K562 (cell line): ENCODE data around the gene ITGA11. TPM values are rescaled to one million over a fixed set of nuclear protein-coding genes. Genes with fewer than 3 reads are reported as not detected.

ENCODE experiments used
- ATAC-seq: fragments of 200-7000 bp; cut with Tn5 transposase; 3 replicates; pipeline ENCODE4 v1.9.1; 2020; ENCODE audit warnings: moderate library complexity
- BruUV-seq: library from RNA; stranded (reverse); fragments of 400-500 nt; replicated peaks from 2 replicates; lab custom pipeline; 2021; lab: Mats Ljungman, UMichigan
- CTCF ChIA-PET: fragments of 300-600 bp; formaldehyde crosslinking; extraction: SDS; loops from one replicate; lab custom pipeline; 2021; ENCODE audit warnings: low intra/inter-chr PET ratio; lab: Yijun Ruan, JAX
- POLR2A ChIA-PET: fragments of 300-600, 350-650 bp; sonication (Branson Sonifier 250); formaldehyde crosslinking; extraction: SDS; loops from one replicate; lab custom pipeline; 2021; ENCODE audit warnings: antibody characterized with exemption, inconsistent platforms; lab: Yijun Ruan, JAX
- DNase-seq, 4 experiments: peaks; one replicate each; pipeline versions ENCODE4 v3.0.0 to v3.0.0-alpha.2; 2011 to 2018; ENCODE audit warnings: low spot score in 3 of 4, mixed read lengths in 3 of 4; ENCODE audit errors: extremely low read depth in 1 of 4
- FAIRE-seq: peaks from 2 replicates; lab custom pipeline; 2011; peaks lifted over from hg19 to GRCh38; lab: Jason Lieb, UNC
- H2AFZ ChIP-seq: 2 replicates; pipeline ENCODE4 v1.6.0; 2011; ENCODE audit warnings: low read depth, low read length, control low read depth, inconsistent platforms
- H3K27ac ChIP-seq: fragments of 200-600 bp; 3 replicates; pipeline ENCODE4 v1.8.0; 2011; ENCODE audit warnings: low read depth, mild to moderate bottlenecking, control low read depth, inconsistent platforms, low read length, moderate library complexity, mixed read lengths; ENCODE audit errors: extremely low read depth
- H3K27me3 ChIP-seq, 2 experiments: fragments of 300-600 bp in 1 of 2; 2 replicates in 1 of 2; 3 replicates in 1 of 2; pipeline versions ENCODE4 v1.6.0 to v1.8.0; 2011; ENCODE audit warnings: inconsistent platforms in 2 of 2, low read length in 2 of 2, mild to moderate bottlenecking in 1 of 2, mixed read lengths in 1 of 2, moderate library complexity in 1 of 2; ENCODE audit not compliant: control insufficient read depth in 2 of 2, insufficient read depth in 2 of 2
- H3K36me3 ChIP-seq: fragments of 300-600 bp; 3 replicates; pipeline ENCODE4 v1.8.0; 2011; ENCODE audit warnings: mild to moderate bottlenecking, low read length, inconsistent platforms; ENCODE audit not compliant: control insufficient read depth, insufficient read depth
- H3K4me1 ChIP-seq, 2 experiments: fragments of 200-600 bp in 1 of 2; replicated peaks in 1 of 2; 2 replicates in 1 of 2; 3 replicates in 1 of 2; pipeline versions ENCODE4 v1.5.1 to v1.8.0; 2011; ENCODE audit warnings: inconsistent platforms in 2 of 2, low read length in 2 of 2, mild to moderate bottlenecking in 1 of 2, mixed read lengths in 1 of 2, moderate library complexity in 1 of 2; ENCODE audit not compliant: control insufficient read depth in 2 of 2, insufficient read depth in 2 of 2
- H3K4me2 ChIP-seq: 2 replicates; pipeline ENCODE4 v1.6.1; 2011; ENCODE audit warnings: low read length, control low read depth, inconsistent platforms, mixed read lengths; ENCODE audit not compliant: insufficient read depth
- H3K4me3 ChIP-seq: fragments of 200-600 bp; sonication (generic), shearing (Covaris generic); 2 replicates; pipeline ENCODE4 v1.5.1; 2016; ENCODE audit warnings: control low read depth, inconsistent platforms
- H3K79me2 ChIP-seq: fragments of 200-600 bp; 3 replicates; pipeline ENCODE4 v1.8.0; 2011; ENCODE audit warnings: low read length, inconsistent platforms; ENCODE audit not compliant: control insufficient read depth, insufficient read depth
- H3K9ac ChIP-seq, 2 experiments: 2 replicates each; pipeline versions ENCODE4 v1.6.0 to v1.6.1; 2011; ENCODE audit warnings: low read depth in 2 of 2, low read length in 2 of 2, control low read depth in 1 of 2, inconsistent platforms in 1 of 2, mild to moderate bottlenecking in 1 of 2, mixed read lengths in 1 of 2; ENCODE audit not compliant: insufficient read depth in 1 of 2
- H3K9me1 ChIP-seq: one replicate; pipeline ENCODE4 v1.6.0; 2011; ENCODE audit warnings: inconsistent platforms, mild to moderate bottlenecking, low read length, moderate library complexity; ENCODE audit not compliant: control insufficient read depth, insufficient read depth
- H3K9me3 ChIP-seq: replicated peaks from 2 replicates; pipeline ENCODE4 v1.5.1; 2011; ENCODE audit warnings: low read depth, low read length, inconsistent platforms; ENCODE audit not compliant: control insufficient read depth, insufficient read depth
- H4K20me1 ChIP-seq: replicated peaks from 2 replicates; pipeline ENCODE4 v1.6.1; 2011; ENCODE audit warnings: low read length, inconsistent platforms, mixed read lengths; ENCODE audit not compliant: control insufficient read depth, insufficient read depth
- ASH1L ChIP-seq: fragments of 450-650 bp; IDR thresholded peaks from 2 replicates; pipeline ENCODE4 v1.6.1; 2018; ENCODE audit warnings: borderline replicate concordance, mild to moderate bottlenecking, low read depth; ENCODE audit not compliant: partially characterized antibody
- PURB ChIP-seq: sonication (generic); formaldehyde crosslinking; IDR thresholded peaks from 2 replicates; pipeline ENCODE4 v1.9.0; 2021; ENCODE audit warnings: low read depth, mild to moderate bottlenecking, missing genetic modification reagents
- TEAD4 ChIP-seq, 2 experiments: sonication (generic) in 1 of 2; formaldehyde crosslinking in 1 of 2; IDR thresholded peaks; 2 replicates each; pipeline versions ENCODE4 v1.6.1 to v1.8.0; 2012 to 2022; ENCODE audit warnings: borderline replicate concordance in 1 of 2, inconsistent platforms in 1 of 2, low read length in 1 of 2, mild to moderate bottlenecking in 1 of 2, missing genetic modification reagents in 1 of 2
- ZNF134 ChIP-seq: fragments of 250-450 bp; sonication (Bioruptor Pico); conservative IDR thresholded peaks from 2 replicates; pipeline ENCODE4 v1.4.0; 2020
- ZNF384 ChIP-seq: IDR thresholded peaks from 2 replicates; pipeline ENCODE4 v1.6.1; 2012; ENCODE audit warnings: low read depth, low read length, improper control_type of control experiment
- WGBS: fragments of 100-300 bp; shearing (Covaris generic); methylation state at CpG from one replicate; pipeline ENCODE4 v1.1.6; 2016; ENCODE audit warnings: low coverage, mixed read lengths; ENCODE audit not compliant: insufficient coverage; ENCODE audit errors: missing lambda C conversion rate; 5-methylcytosine and 5-hydroxymethylcytosine counted together
- in situ Hi-C: fragments of 300-500 bp; cut with MboI; formaldehyde crosslinking; loops from 4 replicates; pipeline ENCODE4 v1.15.0; 2018; ENCODE audit warnings: inconsistent platforms, mixed read lengths
- intact Hi-C: fragments of 100-400 bp; cut with micrococcal nuclease; formaldehyde crosslinking; loops from 2 replicates; pipeline ENCODE4 v1.14.2; 2022
- polyA plus RNA-seq, 8 experiments: library from polyadenylated mRNA; depleted of rRNA in 4 of 8; stranded (reverse) in 5 of 8; unstranded in 3 of 8; fragments of >200 nt; fragmentation: Nextera tagmentation in 2 of 8; fragmentation: Illumina TruSeq in 1 of 8; extraction: Ambion mirVana in 2 of 8; extraction: Trizol in 1 of 8; gene quantifications; 2 replicates each; pipeline versions ENCODE4 v1.2.1 to v1.2.3, GENCODE V29; 2011 to 2014; ENCODE audit warnings: inconsistent platforms in 1 of 8, missing spikeins in 1 of 8
- total RNA-seq, 7 experiments: library from RNA; depleted of rRNA in 6 of 7; stranded (reverse); fragments of >200 nt in 6 of 7; fragmentation: Illumina TruSeq in 2 of 7; extraction: Trizol in 2 of 7; gene quantifications; 2 replicates each; pipeline versions ENCODE4 v1.2.1 to v1.2.3, GENCODE V29; 2011 to 2021; ENCODE audit warnings: low replicate concordance in 1 of 7
- TF ChIP-seq, protein P1 (sequence below): fragments of 450-650 bp; formaldehyde crosslinking; IDR thresholded peaks from 2 replicates; pipeline ENCODE4 v1.4.0; 2020; ENCODE audit warnings: mild to moderate bottlenecking, moderate library complexity

The ITGA11 gene
- total and polyA plus RNA-seq, 9 of the 15 experiments (the other 6 are each of a cell fraction or from before 2014, with no cell fraction given), result 0.01 TPM; not detected in 8

DNA sequence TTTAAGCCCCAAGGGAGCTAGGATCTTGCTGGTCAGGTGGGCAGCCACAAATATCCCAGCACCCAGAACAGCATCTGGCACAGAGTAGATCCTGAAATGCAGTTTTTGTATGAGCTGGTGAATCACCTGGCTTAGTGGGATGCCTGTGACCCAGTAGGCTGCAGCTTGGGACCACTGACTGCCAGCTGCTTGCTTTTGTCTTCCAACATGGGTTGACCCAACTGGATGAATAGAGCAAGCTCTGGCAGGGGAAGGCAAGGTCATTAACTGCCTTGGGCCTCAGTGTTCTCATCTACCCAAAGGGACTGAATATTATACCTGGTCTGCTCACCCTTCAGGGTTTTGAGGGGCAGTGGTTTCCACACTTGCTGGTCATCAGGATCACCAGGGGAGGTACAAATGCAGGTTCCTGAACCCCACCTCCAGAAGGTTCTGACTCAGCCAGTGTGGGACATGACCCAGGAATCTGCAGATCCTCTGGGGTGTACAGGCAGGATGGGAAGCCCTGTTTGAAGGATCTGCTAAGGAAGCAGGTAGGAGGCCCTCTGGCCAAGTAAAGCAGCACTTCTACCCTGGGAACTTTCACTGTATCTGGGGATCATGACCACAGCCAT lies 55.4 kb downstream of the ITGA11 start:
- DNase-seq (no peak), ATAC-seq (no peak), FAIRE-seq (no peak)
- Histone ChIP-seq H3K27ac (no peak overlapping the region), H3K4me2 (no peak overlapping the region), H3K9ac (no peak overlapping the region), H3K27me3 (peaks cover 5 to 25% of the 10 kb centered on the region in 2 experiments; a peak in 4 of 5 replicates), H3K79me2 (no peaks in the 10 kb centered on the region), H2AFZ (no peak overlapping the region), H3K9me1 (no peaks in the 10 kb centered on the region), H3K36me3 (no peaks in the 10 kb centered on the region), H3K4me1 (peaks cover 0 to 4% of the 10 kb centered on the region in 2 experiments; a peak in 1 of 5 replicates), H3K9me3 (no peaks in the 10 kb centered on the region), H4K20me1 (no peaks in the 10 kb centered on the region), H3K4me3 (no peak overlapping the region)
- intact Hi-C loops (no loop called here), in situ Hi-C loops (no loop called here)
- BruUV-seq, result no TSS peak
- POLR2A ChIA-PET, result no interaction called here
- CTCF ChIA-PET, result no interaction called here
- no peak for TF ChIP-seq TEAD4 (IDR thresholded peaks at IDR 0.05; ENCODE audit: low read length)
- no peak for TF ChIP-seq TEAD4 (CRISPR knock-in tag; IDR thresholded peaks at IDR 0.05; ENCODE audit: borderline replicate concordance)
- no peak for TF ChIP-seq ASH1L

DNA sequence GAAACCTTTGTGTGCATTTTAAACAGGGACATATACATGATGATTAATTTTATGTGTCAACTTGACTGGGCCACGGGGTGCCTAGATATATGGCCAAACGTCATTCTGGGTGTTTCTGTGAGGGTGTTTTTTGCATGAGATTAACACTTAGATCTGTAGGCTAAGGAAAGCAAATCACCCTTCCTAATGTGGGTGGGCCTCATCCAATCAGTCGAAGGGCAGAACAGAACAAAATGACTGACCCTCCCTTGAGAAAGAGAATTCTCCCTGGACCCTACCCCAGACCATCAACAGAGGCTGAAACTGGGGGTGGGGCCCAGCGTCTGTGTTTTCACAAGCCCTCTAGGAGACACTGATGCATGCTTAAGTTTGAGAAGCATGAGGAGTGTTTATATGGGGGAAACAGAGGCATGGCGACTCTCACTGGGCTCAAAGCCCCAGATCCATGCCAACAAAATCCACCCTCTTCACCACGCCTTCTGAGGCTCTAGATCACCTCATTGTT lies 56.2 kb downstream of the ITGA11 start:
- DNase-seq (no peak), FAIRE-seq (no peak), ATAC-seq (no peak)
- no peaks in the 10 kb centered on the region for H3K79me2 ChIP-seq
- H2AFZ ChIP-seq, result no peak overlapping the region
- no peaks in the 10 kb centered on the region for H4K20me1 ChIP-seq
- no peaks in the 10 kb centered on the region for H3K36me3 ChIP-seq
- in situ Hi-C loops, result no loop called here
- BruUV-seq, result no TSS peak
- TF ChIP-seq ZNF134 (peak; percentile 96), PURB (no peak), ZNF384 (no peak)
- TF ChIP-seq, protein P1, sequence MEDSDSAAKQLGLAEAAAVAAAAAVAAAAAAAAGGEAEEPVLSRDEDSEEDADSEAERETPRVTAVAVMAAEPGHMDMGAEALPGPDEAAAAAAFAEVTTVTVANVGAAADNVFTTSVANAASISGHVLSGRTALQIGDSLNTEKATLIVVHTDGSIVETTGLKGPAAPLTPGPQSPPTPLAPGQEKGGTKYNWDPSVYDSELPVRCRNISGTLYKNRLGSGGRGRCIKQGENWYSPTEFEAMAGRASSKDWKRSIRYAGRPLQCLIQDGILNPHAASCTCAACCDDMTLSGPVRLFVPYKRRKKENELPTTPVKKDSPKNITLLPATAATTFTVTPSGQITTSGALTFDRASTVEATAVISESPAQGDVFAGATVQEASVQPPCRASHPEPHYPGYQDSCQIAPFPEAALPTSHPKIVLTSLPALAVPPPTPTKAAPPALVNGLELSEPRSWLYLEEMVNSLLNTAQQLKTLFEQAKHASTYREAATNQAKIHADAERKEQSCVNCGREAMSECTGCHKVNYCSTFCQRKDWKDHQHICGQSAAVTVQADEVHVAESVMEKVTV (CRISPR knock-in tag), result no peak
- ChIA-PET CTCF (no interaction called here), POLR2A (interaction anchor here (0.7 kb wide), 1 partner anchor 42 kb away, joined by 3 read pairs; no protein-coding TSS in a partner anchor)
- WGBS, result 0% methylated on average over 6 of the region's 6 CpGs
- peaks cover 0 to 4% of the 10 kb centered on the region in 2 experiments; a peak in 1 of 5 replicates for H3K4me1 ChIP-seq
- H3K4me3 ChIP-seq, result no peak overlapping the region
- intact Hi-C loops, result no loop called here
- H3K27me3 ChIP-seq, result peaks cover 6 to 23% of the 10 kb centered on the region in 2 experiments; a peak in 4 of 5 replicates
- H3K9ac ChIP-seq, result no peak overlapping the region
- no peaks in the 10 kb centered on the region for H3K9me3 ChIP-seq
- H3K9me1 ChIP-seq, result no peaks in the 10 kb centered on the region
- H3K27ac ChIP-seq, result no peak overlapping the region
- no peak overlapping the region for H3K4me2 ChIP-seq
